Measurements from ENCODE around the gene HIP1.
"Not testable (repeated sequence)": the region's sequence is repeated elsewhere in the genome, so short reads cannot be mapped to it uniquely, and the experiment has no call there.

HIP1 gene

GRCh38 chr7:75639071-75639885 lies 99.5 kb downstream of the HIP1 start:
- peak in 3 of 4 experiments; percentile 30 to 65 (median 48) for DNase-seq

- peak in 2 of 4 experiments; percentile 42 to 47 for DNase-seq
Measured at GRCh38 chr7:75638594-75639070, 100.1 kb downstream of the HIP1 start.

- no peak for DNase-seq
Measured at GRCh38 chr7:75637854-75638593, 100.7 kb downstream of the HIP1 start.

- no peak for DNase-seq
Measured at GRCh38 chr7:75635036-75635435, 103.7 kb downstream of the HIP1 start.

GRCh38 chr7:75632587-75632986 lies 106.2 kb downstream of the HIP1 start:
- DNase-seq = not testable (repeated sequence)

GRCh38 chr7:75631711-75632110 lies 107.0 kb downstream of the HIP1 start:
- DNase-seq = no peak

GRCh38 chr7:75630549-75630948 lies 108.2 kb downstream of the HIP1 start:
- DNase-seq = peak in 1 of 4 experiments; percentile 29

GRCh38 chr7:75629044-75629443 lies 109.7 kb downstream of the HIP1 start:
- DNase-seq = no peak

- DNase-seq = no peak
Measured at GRCh38 chr7:75628055-75628454, 110.7 kb downstream of the HIP1 start.

GRCh38 chr7:75626954-75627353 lies 111.8 kb downstream of the HIP1 start:
- no peak for DNase-seq

GRCh38 chr7:75625868-75626267 lies 112.9 kb downstream of the HIP1 start:
- DNase-seq = no peak

GRCh38 chr7:75624134-75624832 lies 114.5 kb downstream of the HIP1 start:
- peak; percentile 91 to 95 (median 94) for DNase-seq

- peak; percentile 34 to 64 (median 60) for DNase-seq
Measured at GRCh38 chr7:75623390-75624133, 115.2 kb downstream of the HIP1 start.

GRCh38 chr7:75621124-75621523 lies 117.6 kb downstream of the HIP1 start:
- peak in 3 of 4 experiments; percentile 40 to 62 (median 59) for DNase-seq

- no peak for DNase-seq
Measured at GRCh38 chr7:75619636-75620035, 119.1 kb downstream of the HIP1 start.

- DNase-seq = peak; percentile 96 to 99 (median 97)
Measured at GRCh38 chr7:75617634-75618234, 121.0 kb downstream of the HIP1 start.

- no peak for DNase-seq
Measured at GRCh38 chr7:75616421-75617167, 122.1 kb downstream of the HIP1 start.

- peak in 1 of 4 experiments; percentile 26 for DNase-seq
Measured at GRCh38 chr7:75614401-75614800, 124.3 kb downstream of the HIP1 start.

- DNase-seq = no peak
Measured at GRCh38 chr7:75613351-75613750, 125.4 kb downstream of the HIP1 start.

- DNase-seq = peak; percentile 39 to 62 (median 51)
Measured at GRCh38 chr7:75611557-75612178, 127.1 kb downstream of the HIP1 start.

All from suppressor macrophage (primary cell).